SK-N-SH treated with all-trans-retinoic acid at 6 μM for 48 hours (cell line): ENCODE results near the gene RNASE7.
"Not testable (repeated sequence)": the region's sequence is repeated elsewhere in the genome, so short reads cannot be mapped to it uniquely, and the experiment has no call there.

Source experiments
- ATAC-seq: fragments of 200-7000 bp; cut with Tn5 transposase; 3 replicates; pipeline ENCODE4 v1.9.1; 2020; ENCODE audit warnings: mild to moderate bottlenecking, moderate library complexity
- ARNTL ChIP-seq: fragments of 450-650 bp; formaldehyde crosslinking; IDR thresholded peaks from 2 replicates; pipeline ENCODE4 v1.5.0; 2020; ENCODE audit warnings: low read depth, mild to moderate bottlenecking, moderate library complexity, borderline replicate concordance
- BACH2 ChIP-seq: fragments of 250-450 bp; sonication (Bioruptor Pico); IDR thresholded peaks from 2 replicates; pipeline ENCODE4 v1.9.0; 2021; ENCODE audit warnings: mild to moderate bottlenecking, borderline replicate concordance
- CSDC2 ChIP-seq: fragments of 250-450 bp; sonication (Bioruptor Pico); IDR thresholded peaks from 2 replicates; pipeline ENCODE4 v1.5.0; 2020; ENCODE audit warnings: mild to moderate bottlenecking, moderate library complexity
- ESRRG ChIP-seq: fragments of 250-450 bp; sonication (Bioruptor Pico); IDR thresholded peaks from 2 replicates; pipeline ENCODE4 v1.6.1; 2021; ENCODE audit warnings: mild to moderate bottlenecking
- GLIS3 ChIP-seq: fragments of 250-450 bp; sonication (Bioruptor Pico); IDR thresholded peaks from 2 replicates; pipeline ENCODE4 v1.5.0; 2020; ENCODE audit warnings: mild to moderate bottlenecking, moderate library complexity
- ISL1 ChIP-seq: fragments of 250-450 bp; sonication (Bioruptor Pico); IDR thresholded peaks from 2 replicates; pipeline ENCODE4 v2.1.2; 2022; ENCODE audit warnings: mild to moderate bottlenecking, moderate library complexity
- OSR1 ChIP-seq: fragments of 250-450 bp; sonication (Bioruptor Pico); IDR thresholded peaks from 2 replicates; pipeline ENCODE4 v1.8.0; 2022; ENCODE audit warnings: moderate library complexity, mild to moderate bottlenecking, inconsistent platforms
- PPARA ChIP-seq: fragments of 250-450 bp; sonication (Bioruptor Pico); IDR thresholded peaks from 2 replicates; pipeline ENCODE4 v1.5.0; 2020; ENCODE audit warnings: mild to moderate bottlenecking, borderline replicate concordance
- RARB ChIP-seq: fragments of 250-450 bp; sonication (Bioruptor Pico); IDR thresholded peaks from 2 replicates; pipeline ENCODE4 v1.8.0; 2021; ENCODE audit warnings: mild to moderate bottlenecking, moderate library complexity
- SNAI2 ChIP-seq: fragments of 250-450 bp; sonication (Bioruptor Pico); IDR thresholded peaks from 2 replicates; pipeline ENCODE4 v1.5.0; 2020; ENCODE audit warnings: mild to moderate bottlenecking, moderate library complexity
- TCF4 ChIP-seq: fragments of 250-450 bp; sonication (Bioruptor Pico); IDR thresholded peaks from 2 replicates; pipeline ENCODE4 v1.8.0; 2021; ENCODE audit warnings: mild to moderate bottlenecking, moderate library complexity, borderline replicate concordance
- TOX ChIP-seq: fragments of 250-450 bp; sonication (Bioruptor Pico); IDR thresholded peaks from 2 replicates; pipeline ENCODE4 v1.8.0; 2021; ENCODE audit warnings: mild to moderate bottlenecking, moderate library complexity, borderline replicate concordance
- ZC3H10 ChIP-seq: fragments of 250-450 bp; sonication (Bioruptor Pico); IDR thresholded peaks from 2 replicates; pipeline ENCODE4 v1.5.1; 2021; ENCODE audit warnings: mild to moderate bottlenecking, moderate library complexity
- ZFP3 ChIP-seq: fragments of 250-450 bp; sonication (Bioruptor Pico); IDR thresholded peaks from 2 replicates; pipeline ENCODE4 v1.5.0; 2020; ENCODE audit warnings: mild to moderate bottlenecking, moderate library complexity
- ZFP30 ChIP-seq: fragments of 450-650 bp; formaldehyde crosslinking; IDR thresholded peaks from 2 replicates; pipeline ENCODE4 v1.5.0; 2022; ENCODE audit warnings: mild to moderate bottlenecking, moderate library complexity
- ZNF565 ChIP-seq: fragments of 450-650 bp; formaldehyde crosslinking; conservative IDR thresholded peaks from 2 replicates; pipeline ENCODE4 v1.5.0; 2020; ENCODE audit warnings: low read depth, mild to moderate bottlenecking, moderate library complexity
- ZNF70 ChIP-seq: fragments of 450-650 bp; formaldehyde crosslinking; IDR thresholded peaks from 2 replicates; pipeline ENCODE4 v1.5.0; 2020; ENCODE audit warnings: mild to moderate bottlenecking, moderate library complexity
- ZNF8 ChIP-seq: fragments of 450-650 bp; formaldehyde crosslinking; IDR thresholded peaks from 2 replicates; pipeline ENCODE4 v1.5.0; 2020; ENCODE audit warnings: mild to moderate bottlenecking, moderate library complexity
- TF ChIP-seq, protein P1 (sequence below): fragments of 250-450 bp; sonication (Bioruptor Pico); IDR thresholded peaks from 2 replicates; pipeline ENCODE4 v1.8.0; 2021; ENCODE audit warnings: low read depth, mild to moderate bottlenecking, moderate library complexity, borderline replicate concordance
- TF ChIP-seq, protein P2 (sequence below): fragments of 250-450 bp; sonication (Bioruptor Pico); IDR thresholded peaks from 2 replicates; pipeline ENCODE4 v1.8.0; 2020; ENCODE audit warnings: mild to moderate bottlenecking, moderate library complexity, borderline replicate concordance
- TF ChIP-seq, protein P3 (sequence below): fragments of 250-450 bp; sonication (Bioruptor Pico); IDR thresholded peaks from 2 replicates; pipeline ENCODE4 v1.5.1; 2020; ENCODE audit warnings: low read depth, mild to moderate bottlenecking, moderate library complexity
- TF ChIP-seq, protein P4 (sequence below): fragments of 250-450 bp; sonication (Bioruptor Pico); IDR thresholded peaks from 2 replicates; pipeline ENCODE4 v1.5.1; 2021; ENCODE audit warnings: mild to moderate bottlenecking, moderate library complexity

Gene RNASE7

DNA sequence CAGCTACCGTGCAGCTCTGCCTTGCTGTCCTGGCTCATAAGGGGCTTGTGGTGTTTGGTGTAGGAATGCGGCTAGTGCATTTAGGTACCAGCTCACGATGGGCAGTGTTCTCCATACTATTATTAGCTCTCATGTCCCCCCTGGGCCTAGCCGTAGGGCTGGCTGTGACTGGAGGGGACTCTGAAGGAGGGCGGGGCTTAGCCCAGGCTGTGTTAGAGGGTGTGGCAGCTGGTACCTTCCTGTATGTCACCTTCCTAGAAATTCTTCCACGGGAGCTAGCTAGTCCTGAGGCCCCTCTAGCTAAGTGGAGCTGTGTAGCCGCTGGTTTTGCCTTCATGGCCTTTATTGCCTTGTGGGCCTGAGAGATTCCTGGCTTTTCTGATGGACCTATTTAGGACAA is 40.9 kb upstream of the RNASE7 start:
- TF ChIP-seq, protein P1, sequence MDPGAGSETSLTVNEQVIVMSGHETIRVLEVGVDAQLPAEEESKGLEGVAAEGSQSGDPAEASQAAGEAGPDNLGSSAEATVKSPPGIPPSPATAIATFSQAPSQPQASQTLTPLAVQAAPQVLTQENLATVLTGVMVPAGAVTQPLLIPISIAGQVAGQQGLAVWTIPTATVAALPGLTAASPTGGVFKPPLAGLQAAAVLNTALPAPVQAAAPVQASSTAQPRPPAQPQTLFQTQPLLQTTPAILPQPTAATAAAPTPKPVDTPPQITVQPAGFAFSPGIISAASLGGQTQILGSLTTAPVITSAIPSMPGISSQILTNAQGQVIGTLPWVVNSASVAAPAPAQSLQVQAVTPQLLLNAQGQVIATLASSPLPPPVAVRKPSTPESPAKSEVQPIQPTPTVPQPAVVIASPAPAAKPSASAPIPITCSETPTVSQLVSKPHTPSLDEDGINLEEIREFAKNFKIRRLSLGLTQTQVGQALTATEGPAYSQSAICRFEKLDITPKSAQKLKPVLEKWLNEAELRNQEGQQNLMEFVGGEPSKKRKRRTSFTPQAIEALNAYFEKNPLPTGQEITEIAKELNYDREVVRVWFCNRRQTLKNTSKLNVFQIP, result no peak
- TF ChIP-seq PPARA, result no peak
- TF ChIP-seq ZNF70 (CRISPR knock-in tag), result no peak
- TF ChIP-seq SNAI2, result no peak
- no peak for TF ChIP-seq GLIS3 (CRISPR knock-in tag)
- no peak for TF ChIP-seq ESRRG (CRISPR knock-in tag)
- TF ChIP-seq TOX (CRISPR knock-in tag), result no peak
- TF ChIP-seq CSDC2, result no peak
- no peak for TF ChIP-seq RARB (CRISPR knock-in tag)
- TF ChIP-seq ZNF8 (CRISPR knock-in tag), result no peak
- TF ChIP-seq ZFP30 (CRISPR knock-in tag), result no peak
- TF ChIP-seq, protein P2, sequence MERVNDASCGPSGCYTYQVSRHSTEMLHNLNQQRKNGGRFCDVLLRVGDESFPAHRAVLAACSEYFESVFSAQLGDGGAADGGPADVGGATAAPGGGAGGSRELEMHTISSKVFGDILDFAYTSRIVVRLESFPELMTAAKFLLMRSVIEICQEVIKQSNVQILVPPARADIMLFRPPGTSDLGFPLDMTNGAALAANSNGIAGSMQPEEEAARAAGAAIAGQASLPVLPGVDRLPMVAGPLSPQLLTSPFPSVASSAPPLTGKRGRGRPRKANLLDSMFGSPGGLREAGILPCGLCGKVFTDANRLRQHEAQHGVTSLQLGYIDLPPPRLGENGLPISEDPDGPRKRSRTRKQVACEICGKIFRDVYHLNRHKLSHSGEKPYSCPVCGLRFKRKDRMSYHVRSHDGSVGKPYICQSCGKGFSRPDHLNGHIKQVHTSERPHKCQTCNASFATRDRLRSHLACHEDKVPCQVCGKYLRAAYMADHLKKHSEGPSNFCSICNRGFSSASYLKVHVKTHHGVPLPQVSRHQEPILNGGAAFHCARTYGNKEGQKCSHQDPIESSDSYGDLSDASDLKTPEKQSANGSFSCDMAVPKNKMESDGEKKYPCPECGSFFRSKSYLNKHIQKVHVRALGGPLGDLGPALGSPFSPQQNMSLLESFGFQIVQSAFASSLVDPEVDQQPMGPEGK (CRISPR knock-in tag), result no peak

DNA sequence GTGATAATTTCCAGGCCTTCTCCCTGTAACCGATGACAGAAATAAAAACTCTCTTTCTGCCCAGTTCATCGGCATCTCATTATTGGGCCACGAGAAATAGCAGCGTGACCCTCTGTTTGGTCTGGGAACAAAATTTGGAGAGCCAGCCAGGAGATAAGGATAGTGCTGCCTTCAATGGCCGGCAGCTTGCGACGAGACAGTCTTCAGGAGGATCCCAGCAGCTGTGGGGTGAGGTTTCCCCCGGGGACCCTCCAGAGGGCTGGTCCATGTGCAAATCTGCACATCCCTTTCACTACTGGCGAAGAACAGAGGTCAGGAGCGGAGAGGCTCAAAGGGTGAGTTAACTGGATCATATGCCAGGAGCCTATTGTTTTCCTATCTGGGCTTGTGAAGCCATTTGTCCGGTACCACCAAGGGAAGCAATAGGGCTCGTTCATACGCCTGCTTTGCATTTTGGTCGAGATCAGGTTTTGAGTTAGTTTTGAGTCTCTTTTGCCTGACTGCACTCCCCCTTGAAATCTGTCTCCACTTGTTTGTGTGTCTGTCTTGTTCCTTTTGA is 38.3 kb upstream of the RNASE7 start:
- no peak for ATAC-seq
- TF ChIP-seq CSDC2 (no peak), ESRRG (CRISPR knock-in tag) (no peak), BACH2 (CRISPR knock-in tag) (no peak), ISL1 (CRISPR knock-in tag) (no peak), TCF4 (CRISPR knock-in tag) (no peak)
- TF ChIP-seq, protein P3, sequence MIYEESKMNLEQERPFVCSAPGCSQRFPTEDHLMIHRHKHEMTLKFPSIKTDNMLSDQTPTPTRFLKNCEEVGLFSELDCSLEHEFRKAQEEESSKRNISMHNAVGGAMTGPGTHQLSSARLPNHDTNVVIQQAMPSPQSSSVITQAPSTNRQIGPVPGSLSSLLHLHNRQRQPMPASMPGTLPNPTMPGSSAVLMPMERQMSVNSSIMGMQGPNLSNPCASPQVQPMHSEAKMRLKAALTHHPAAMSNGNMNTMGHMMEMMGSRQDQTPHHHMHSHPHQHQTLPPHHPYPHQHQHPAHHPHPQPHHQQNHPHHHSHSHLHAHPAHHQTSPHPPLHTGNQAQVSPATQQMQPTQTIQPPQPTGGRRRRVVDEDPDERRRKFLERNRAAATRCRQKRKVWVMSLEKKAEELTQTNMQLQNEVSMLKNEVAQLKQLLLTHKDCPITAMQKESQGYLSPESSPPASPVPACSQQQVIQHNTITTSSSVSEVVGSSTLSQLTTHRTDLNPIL (CRISPR knock-in tag), result no peak
- TF ChIP-seq, all 23 proteins: peak for 0

More for the DNA sequence above, 40.9 kb upstream of the RNASE7 start:
- ATAC-seq, result no peak

DNA sequence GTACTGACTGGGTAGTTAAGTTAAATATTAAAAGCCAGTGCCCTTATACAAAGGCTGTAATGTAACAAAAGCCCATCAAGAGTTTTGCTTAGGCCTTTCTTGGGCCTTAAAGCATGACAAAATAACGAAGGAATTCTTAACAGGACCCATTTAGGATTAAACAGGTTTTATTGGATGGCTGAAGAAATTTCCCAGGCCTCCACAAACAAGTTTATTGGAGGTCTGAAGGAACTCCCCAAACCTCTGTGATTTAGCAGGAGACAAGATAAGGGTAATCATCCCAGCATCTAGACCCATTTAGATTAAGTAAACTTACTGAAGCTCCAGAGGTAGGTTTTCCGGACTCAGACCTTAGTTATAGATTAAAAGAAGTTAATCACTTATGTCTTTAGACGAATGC is 32.4 kb upstream of the RNASE7 start:
- ATAC-seq, result not testable (repeated sequence)

DNA sequence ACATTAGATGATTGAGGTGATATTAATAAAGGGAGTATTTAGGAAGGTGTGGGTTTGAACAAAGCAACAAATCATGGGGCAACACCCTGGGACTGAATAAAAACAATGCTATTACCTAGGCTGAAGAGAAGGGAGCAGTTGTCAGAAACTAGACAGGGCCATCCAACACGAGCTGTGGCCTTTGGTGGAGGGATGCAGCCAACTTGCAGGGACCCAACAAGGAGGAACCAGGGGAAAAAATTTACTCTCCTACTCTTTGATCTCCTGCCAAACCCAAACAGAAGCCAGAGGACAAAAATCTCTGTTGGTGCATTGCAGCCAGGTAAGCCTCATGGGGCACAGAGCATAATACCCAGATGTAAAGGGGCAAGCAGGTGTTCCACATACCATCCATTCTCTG is 31.0 kb upstream of the RNASE7 start:
- ATAC-seq, result no peak
- no peak for TF ChIP-seq ZC3H10
- no peak for TF ChIP-seq ZFP3 (CRISPR knock-in tag)
- TF ChIP-seq, protein P1, result no peak
- no peak for TF ChIP-seq GLIS3 (CRISPR knock-in tag)
- no peak for TF ChIP-seq ZNF565
- no peak for TF ChIP-seq TOX (CRISPR knock-in tag)
- TF ChIP-seq RARB (CRISPR knock-in tag), result no peak
- TF ChIP-seq, protein P3 (CRISPR knock-in tag), result no peak
- no peak for TF ChIP-seq OSR1 (CRISPR knock-in tag)
- TF ChIP-seq SNAI2, result no peak
- no peak for TF ChIP-seq ZNF70 (CRISPR knock-in tag)
- TF ChIP-seq ZNF8 (CRISPR knock-in tag), result no peak
- TF ChIP-seq BACH2 (CRISPR knock-in tag), result no peak
- TF ChIP-seq, protein P2 (CRISPR knock-in tag), result no peak
- TF ChIP-seq PPARA, result no peak
- no peak for TF ChIP-seq ZFP30 (CRISPR knock-in tag)
- TF ChIP-seq ARNTL (CRISPR knock-in tag), result no peak
- TF ChIP-seq, protein P4, sequence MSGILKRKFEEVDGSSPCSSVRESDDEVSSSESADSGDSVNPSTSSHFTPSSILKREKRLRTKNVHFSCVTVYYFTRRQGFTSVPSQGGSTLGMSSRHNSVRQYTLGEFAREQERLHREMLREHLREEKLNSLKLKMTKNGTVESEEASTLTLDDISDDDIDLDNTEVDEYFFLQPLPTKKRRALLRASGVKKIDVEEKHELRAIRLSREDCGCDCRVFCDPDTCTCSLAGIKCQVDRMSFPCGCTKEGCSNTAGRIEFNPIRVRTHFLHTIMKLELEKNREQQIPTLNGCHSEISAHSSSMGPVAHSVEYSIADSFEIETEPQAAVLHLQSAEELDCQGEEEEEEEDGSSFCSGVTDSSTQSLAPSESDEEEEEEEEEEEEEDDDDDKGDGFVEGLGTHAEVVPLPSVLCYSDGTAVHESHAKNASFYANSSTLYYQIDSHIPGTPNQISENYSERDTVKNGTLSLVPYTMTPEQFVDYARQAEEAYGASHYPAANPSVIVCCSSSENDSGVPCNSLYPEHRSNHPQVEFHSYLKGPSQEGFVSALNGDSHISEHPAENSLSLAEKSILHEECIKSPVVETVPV (CRISPR knock-in tag), result no peak
